ENCODE measurements around the gene PIGU.

Gene PIGU

GRCh38 chr20:34552569-34552968 lies 124.3 kb downstream of the PIGU start:
- no peak for DNase-seq (ENCODE audit: low read depth)

- DNase-seq (ENCODE audit: low read depth): no peak
These were observed 127.0 kb downstream of the PIGU start for GRCh38 chr20:34549929-34550305.

- DNase-seq (ENCODE audit: low read depth): no peak
These were observed 127.5 kb downstream of the PIGU start for GRCh38 chr20:34549291-34549928.

GRCh38 chr20:34547844-34548613 lies 128.9 kb downstream of the PIGU start:
- no peak for DNase-seq (ENCODE audit: low read depth)

- DNase-seq (ENCODE audit: low read depth): no peak
These were observed 130.1 kb downstream of the PIGU start for GRCh38 chr20:34546751-34547181.

- DNase-seq (ENCODE audit: low read depth): no peak
These were observed 132.6 kb downstream of the PIGU start for GRCh38 chr20:34544109-34544796.

- DNase-seq (ENCODE audit: low read depth): no peak
These were observed 133.3 kb downstream of the PIGU start for GRCh38 chr20:34543463-34544056.

GRCh38 chr20:34542439-34542838 lies 134.5 kb downstream of the PIGU start:
- no peak for DNase-seq (ENCODE audit: low read depth)

GRCh38 chr20:34541917-34542316 lies 135.0 kb downstream of the PIGU start:
- no peak for DNase-seq (ENCODE audit: low read depth)

GRCh38 chr20:34541264-34541901 lies 135.5 kb downstream of the PIGU start:
- no peak for DNase-seq (ENCODE audit: low read depth)

- no peak for DNase-seq (ENCODE audit: low read depth)
These were observed 136.2 kb downstream of the PIGU start for GRCh38 chr20:34540596-34541263.

- DNase-seq (ENCODE audit: low read depth): no peak
These were observed 137.1 kb downstream of the PIGU start for GRCh38 chr20:34539756-34540155.

GRCh38 chr20:34538671-34539123 lies 138.2 kb downstream of the PIGU start:
- no peak for DNase-seq (ENCODE audit: low read depth)

GRCh38 chr20:34537651-34538050 lies 139.2 kb downstream of the PIGU start:
- no peak for DNase-seq (ENCODE audit: low read depth)

GRCh38 chr20:34536798-34537394 lies 140.0 kb downstream of the PIGU start:
- no peak for DNase-seq (ENCODE audit: low read depth)

- DNase-seq (ENCODE audit: low read depth): no peak
These were observed 141.0 kb downstream of the PIGU start for GRCh38 chr20:34535857-34536256.

- no peak for DNase-seq (ENCODE audit: low read depth)
These were observed 141.5 kb downstream of the PIGU start for GRCh38 chr20:34535301-34535840.

- no peak for DNase-seq (ENCODE audit: low read depth)
These were observed 142.3 kb downstream of the PIGU start for GRCh38 chr20:34534391-34535165.

- no peak for DNase-seq (ENCODE audit: low read depth)
These were observed 144.1 kb downstream of the PIGU start for GRCh38 chr20:34532756-34533155.

GRCh38 chr20:34532320-34532719 lies 144.6 kb downstream of the PIGU start:
- DNase-seq (ENCODE audit: low read depth): no peak

Measured in stimulated activated CD8-positive, alpha-beta memory T cell treated with anti-CD3 and anti-CD28 coated beads, Interleukin-7, amount 100 ng/mL, for 24 hours (primary cell).